NT2/D1 (cell line): ENCODE results near the gene ABI3.

Experiments
- DNase-seq: peaks from one replicate; pipeline ENCODE4 v3.0.0-alpha.2; 2011; ENCODE audit warnings: low read depth, low spot score
- H3K27me3 ChIP-seq: 2 replicates; pipeline ENCODE4 v1.6.0; 2011; ENCODE audit warnings: mild to moderate bottlenecking; ENCODE audit not compliant: insufficient read length, insufficient read depth
- H3K36me3 ChIP-seq: 2 replicates; pipeline ENCODE4 v1.6.1; 2011; ENCODE audit warnings: mild to moderate bottlenecking, low read length, mixed read lengths; ENCODE audit not compliant: insufficient read depth, insufficient read length
- H3K4me1 ChIP-seq: 2 replicates; pipeline ENCODE4 v1.5.1; 2011; ENCODE audit not compliant: insufficient read depth, insufficient read length
- H3K4me3 ChIP-seq: 2 replicates; pipeline ENCODE4 v1.5.1; 2011; ENCODE audit warnings: low read depth; ENCODE audit not compliant: insufficient read length
- H3K9ac ChIP-seq: 2 replicates; pipeline ENCODE4 v1.6.0; 2011; ENCODE audit warnings: low read depth; ENCODE audit not compliant: insufficient read length
- H3K9me3 ChIP-seq: 2 replicates; pipeline ENCODE4 v1.5.1; 2011; ENCODE audit warnings: mild to moderate bottlenecking, low read length; ENCODE audit not compliant: insufficient read depth
- SUZ12 ChIP-seq: IDR thresholded peaks from 2 replicates; pipeline ENCODE4 v1.6.1; 2011; ENCODE audit not compliant: insufficient read length, insufficient read depth; ENCODE audit errors: extremely low read depth
- YY1 ChIP-seq: IDR thresholded peaks from 2 replicates; pipeline ENCODE4 v1.6.1; 2011; ENCODE audit not compliant: insufficient read length, insufficient read depth
- ZNF274 ChIP-seq: IDR thresholded peaks from 2 replicates; pipeline ENCODE4 v1.6.1; 2011; ENCODE audit warnings: mild to moderate bottlenecking, low read depth, low read length

The ABI3 gene

DNA sequence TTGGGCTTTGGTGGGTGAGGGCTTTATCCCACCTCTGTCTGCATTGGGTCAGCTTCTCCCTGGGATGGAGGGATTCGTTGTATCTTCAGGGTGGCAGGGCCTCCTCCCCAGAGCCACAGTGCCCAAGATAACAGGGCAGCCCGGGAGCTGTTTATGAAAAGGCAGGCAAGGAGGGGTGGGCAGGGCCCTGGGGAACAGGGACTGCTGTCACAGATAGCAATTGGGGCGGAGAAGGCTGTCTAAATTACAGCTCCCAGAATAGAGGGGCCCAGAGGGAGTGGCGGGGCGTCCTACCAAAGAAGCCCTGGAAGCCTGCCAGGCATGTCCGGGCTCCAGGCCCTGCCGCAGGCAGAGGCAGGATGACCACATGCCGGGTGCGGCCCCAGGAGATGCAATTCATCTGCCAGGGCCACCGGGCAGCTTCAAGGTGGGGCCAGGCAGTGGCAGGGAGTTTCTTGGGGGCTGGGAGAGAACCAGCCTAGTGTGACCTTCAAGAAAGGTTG is 38.8 kb downstream of the ABI3 start:
- no peaks in the 10 kb centered on the region for H3K9me3 ChIP-seq
- no peak overlapping the region for H3K9ac ChIP-seq
- TF ChIP-seq ZNF274 (no peak), YY1 (no peak), SUZ12 (no peak)

DNA sequence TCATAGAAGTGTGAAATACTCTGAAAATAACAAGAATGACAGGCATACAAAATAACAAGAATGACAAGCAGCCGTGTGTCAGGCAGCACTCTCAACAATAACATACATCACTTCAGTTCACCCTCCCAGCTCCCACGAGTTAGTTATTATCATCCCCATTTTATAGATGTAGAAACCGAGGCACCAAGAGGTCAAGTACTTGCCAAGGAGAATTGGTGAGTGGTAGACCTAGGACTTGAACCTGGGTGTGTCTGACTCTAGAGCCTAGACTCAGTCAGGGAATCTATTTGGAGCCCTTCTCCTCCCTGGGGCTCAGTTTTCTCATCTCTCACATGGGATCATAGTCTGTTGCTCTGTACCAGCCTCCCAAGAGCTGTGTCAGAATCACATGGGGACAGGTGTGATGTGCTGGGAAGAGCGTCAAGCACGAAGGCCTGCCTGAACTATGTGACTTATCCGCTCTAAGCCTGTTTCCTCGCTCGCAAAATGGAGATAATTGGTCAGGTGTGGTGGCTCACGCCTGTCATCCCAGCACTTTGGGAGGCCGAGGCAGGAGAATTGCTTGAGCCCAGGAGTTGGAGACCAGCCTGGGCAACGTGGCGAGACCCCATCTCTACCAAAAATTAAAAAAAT is 39.5 kb downstream of the ABI3 start:
- H3K9me3 ChIP-seq = no peaks in the 10 kb centered on the region
- TF ChIP-seq SUZ12 = no peak
- TF ChIP-seq YY1 = no peak
- no peak for TF ChIP-seq ZNF274
- H3K4me1 ChIP-seq = no peaks in the 10 kb centered on the region
- H3K36me3 ChIP-seq = no peaks in the 10 kb centered on the region
- DNase-seq = no peak
- no peaks in the 10 kb centered on the region for H3K27me3 ChIP-seq
- H3K4me3 ChIP-seq = no peak overlapping the region
- H3K9ac ChIP-seq = no peak overlapping the region

More for the DNA sequence above, 38.8 kb downstream of the ABI3 start:
- DNase-seq = no peak
- Histone ChIP-seq H3K4me1 (no peaks in the 10 kb centered on the region), H3K36me3 (no peaks in the 10 kb centered on the region), H3K4me3 (no peak overlapping the region), H3K27me3 (no peaks in the 10 kb centered on the region)

DNA sequence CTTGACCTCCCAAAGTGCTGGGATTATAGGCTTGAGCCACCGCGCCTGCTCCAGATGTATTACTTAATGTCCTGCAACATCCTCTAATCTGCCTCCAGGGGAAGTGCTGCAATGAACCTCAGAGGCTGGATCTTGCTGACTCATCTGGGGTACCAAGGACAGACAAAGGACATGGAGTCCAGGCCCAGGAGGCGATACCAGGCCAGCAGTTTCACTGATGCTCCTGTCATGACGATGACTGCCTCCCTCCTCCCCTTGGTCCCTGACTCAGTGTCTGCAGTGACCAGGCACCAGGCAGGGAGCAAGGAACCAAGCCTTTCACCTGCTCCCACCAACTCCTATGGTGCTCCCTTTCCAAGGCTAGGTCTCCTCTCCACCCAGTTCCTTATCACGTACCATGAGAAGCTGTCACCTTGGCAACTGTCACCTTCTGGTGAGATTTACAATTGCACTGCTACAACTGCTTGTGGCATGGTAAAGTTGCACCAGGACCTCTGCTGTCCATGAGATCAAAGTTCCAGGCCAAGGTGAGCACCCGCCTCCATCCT is 41.7 kb downstream of the ABI3 start:
- no peak overlapping the region for H3K9ac ChIP-seq
- no peaks in the 10 kb centered on the region for H3K9me3 ChIP-seq
- DNase-seq = no peak
- no peaks in the 10 kb centered on the region for H3K36me3 ChIP-seq
- H3K27me3 ChIP-seq = no peaks in the 10 kb centered on the region
- no peaks in the 10 kb centered on the region for H3K4me1 ChIP-seq
- TF ChIP-seq ZNF274 = no peak
- TF ChIP-seq SUZ12 = no peak
- no peak for TF ChIP-seq YY1
- H3K4me3 ChIP-seq = no peak overlapping the region

DNA sequence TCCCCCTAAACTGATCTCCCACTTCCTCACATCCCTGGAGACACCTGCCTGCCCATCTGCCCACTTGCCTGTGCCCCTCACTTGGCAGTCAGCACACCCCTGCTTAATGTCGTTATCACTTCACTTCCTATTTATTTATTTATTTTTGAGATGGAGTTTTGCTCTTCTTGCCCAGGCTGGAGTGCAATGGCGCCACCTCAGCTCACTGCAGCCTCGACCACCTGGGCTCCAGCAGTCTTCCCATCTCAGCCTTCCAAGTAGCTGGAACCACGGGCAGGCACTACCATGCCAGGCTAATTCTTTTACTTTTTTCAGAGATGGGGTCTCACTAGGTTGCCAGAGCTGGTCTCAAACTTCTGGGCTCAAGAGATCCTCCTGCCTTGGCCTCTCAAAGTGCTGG is 43.6 kb downstream of the ABI3 start:
- Histone ChIP-seq H3K4me1 (no peaks in the 10 kb centered on the region), H3K36me3 (no peaks in the 10 kb centered on the region), H3K27me3 (no peaks in the 10 kb centered on the region), H3K4me3 (no peak overlapping the region), H3K9ac (no peak overlapping the region), H3K9me3 (no peaks in the 10 kb centered on the region)
- no peak for TF ChIP-seq ZNF274
- no peak for TF ChIP-seq YY1
- no peak for TF ChIP-seq SUZ12
- no peak for DNase-seq

DNA sequence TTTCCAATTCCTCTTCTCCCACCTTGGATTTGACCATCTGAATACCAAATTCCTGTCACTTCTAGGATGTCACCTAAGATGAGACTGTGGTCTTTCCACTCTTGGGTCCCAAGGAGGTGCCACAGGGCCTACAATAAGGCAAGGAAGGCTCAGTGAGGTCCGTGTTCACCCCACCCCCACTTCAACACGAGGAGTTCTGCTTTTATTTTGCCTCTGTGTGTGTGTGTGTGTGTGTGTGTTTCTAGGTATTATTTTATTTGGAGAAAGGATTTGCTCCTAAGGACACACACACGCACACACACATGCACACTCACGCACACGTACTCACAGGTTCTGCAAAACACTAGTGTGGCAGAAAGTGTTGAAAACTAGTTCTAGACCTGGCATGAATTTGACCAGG is 44.6 kb downstream of the ABI3 start:
- Histone ChIP-seq H3K4me3 (no peak overlapping the region), H3K9me3 (no peaks in the 10 kb centered on the region), H3K36me3 (no peaks in the 10 kb centered on the region), H3K9ac (no peak overlapping the region), H3K4me1 (no peaks in the 10 kb centered on the region), H3K27me3 (peaks cover 4% of the 10 kb centered on the region)
- DNase-seq = no peak
- TF ChIP-seq YY1 (no peak), ZNF274 (no peak), SUZ12 (no peak)

DNA sequence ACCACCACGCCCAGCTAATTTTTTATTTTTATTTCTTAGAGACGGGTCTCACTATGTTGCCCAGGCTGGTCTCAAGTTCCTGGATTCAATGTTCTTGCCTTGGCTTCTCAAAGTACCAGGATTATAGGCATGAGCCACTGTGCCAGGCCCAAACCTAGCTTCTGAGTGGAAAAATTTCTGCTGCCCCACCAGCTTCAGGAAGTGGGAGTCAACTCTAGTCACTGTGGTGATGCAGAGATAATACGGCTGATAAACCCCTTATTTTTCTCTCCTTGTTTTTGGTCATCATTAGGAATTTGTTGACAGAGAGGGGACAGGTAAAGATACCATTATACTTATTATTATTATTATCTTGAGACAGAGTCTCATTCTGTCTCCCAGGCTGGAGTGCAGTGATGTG is 47.9 kb downstream of the ABI3 start:
- H3K27me3 ChIP-seq = peaks cover 11% of the 10 kb centered on the region
- no peaks in the 10 kb centered on the region for H3K4me1 ChIP-seq
- TF ChIP-seq ZNF274 (no peak), YY1 (no peak), SUZ12 (no peak)
- no peak overlapping the region for H3K4me3 ChIP-seq
- no peak for DNase-seq
- no peaks in the 10 kb centered on the region for H3K36me3 ChIP-seq
- H3K9me3 ChIP-seq = no peaks in the 10 kb centered on the region
- no peak overlapping the region for H3K9ac ChIP-seq

DNA sequence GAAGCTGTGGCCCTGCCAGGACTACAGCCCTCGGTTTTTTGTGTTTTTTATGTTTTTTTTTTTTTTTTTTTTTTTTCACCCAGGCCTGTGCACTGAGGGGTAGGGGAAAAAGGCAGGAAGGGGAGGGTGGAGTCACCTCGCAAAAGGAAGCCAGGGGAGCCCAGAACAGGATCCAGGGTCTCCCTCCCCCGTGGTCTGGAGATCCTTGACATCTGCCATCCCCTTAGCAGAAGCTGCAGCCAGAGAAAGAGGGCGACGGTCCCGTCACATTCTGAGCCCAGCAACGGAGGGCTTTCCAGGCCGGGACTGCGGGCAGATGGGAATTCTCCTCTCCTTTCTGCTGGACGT is 49.1 kb downstream of the ABI3 start:
- peak overlapping the region; percentile 81 for H3K9ac ChIP-seq
- H3K9me3 ChIP-seq = no peaks in the 10 kb centered on the region
- TF ChIP-seq ZNF274 (no peak), SUZ12 (no peak), YY1 (no peak)
- no peak for DNase-seq
- H3K4me3 ChIP-seq = peak overlapping the region; percentile 61
- H3K4me1 ChIP-seq = no peaks in the 10 kb centered on the region
- H3K27me3 ChIP-seq = peaks cover 11% of the 10 kb centered on the region
- H3K36me3 ChIP-seq = no peaks in the 10 kb centered on the region
